ENCODE data around the gene MYO1D.

Gene MYO1D

GRCh38 chr17:32628271-32629044 is 248.5 kb downstream of the MYO1D start:
- DNase-seq (ENCODE audit: low spot score) (no peak), FAIRE-seq (no peak)

DNA sequence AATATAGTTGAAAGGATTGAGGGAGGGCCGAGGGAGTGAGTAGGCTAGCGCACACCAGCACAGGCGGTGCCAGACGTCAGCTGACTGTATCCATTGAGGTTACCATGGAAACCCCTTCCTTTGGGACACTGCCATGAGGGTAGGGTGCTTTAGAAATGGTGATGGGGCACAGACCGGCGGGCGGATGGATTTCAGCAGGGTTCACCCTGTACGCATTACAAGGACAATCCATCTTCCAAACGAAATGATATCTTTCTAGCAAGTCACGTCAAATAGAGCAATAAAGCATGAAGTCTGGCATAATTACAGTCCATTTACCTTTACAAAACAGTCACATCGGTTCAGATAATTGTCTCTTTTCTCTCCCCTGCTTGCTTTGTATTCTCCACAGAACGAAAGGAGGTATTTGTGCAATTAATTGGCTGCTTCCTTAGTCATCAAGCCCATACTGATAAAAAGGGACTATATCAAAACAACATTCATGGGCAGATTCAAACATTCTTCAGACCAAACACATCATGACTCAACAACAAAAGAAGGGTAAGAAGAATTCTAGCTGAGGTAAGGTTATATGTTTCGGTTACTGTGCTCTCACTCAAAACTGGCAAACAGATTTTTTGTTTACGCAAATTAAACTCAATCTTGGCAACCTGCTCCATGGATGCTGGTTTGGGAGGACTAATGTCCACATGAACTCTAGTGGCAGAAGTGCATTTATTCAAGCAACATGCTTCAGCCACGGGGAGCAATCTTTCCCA is 249.5 kb downstream of the MYO1D start:
- DNase-seq (ENCODE audit: low spot score): no peak
- FAIRE-seq: peak; percentile 84

DNA sequence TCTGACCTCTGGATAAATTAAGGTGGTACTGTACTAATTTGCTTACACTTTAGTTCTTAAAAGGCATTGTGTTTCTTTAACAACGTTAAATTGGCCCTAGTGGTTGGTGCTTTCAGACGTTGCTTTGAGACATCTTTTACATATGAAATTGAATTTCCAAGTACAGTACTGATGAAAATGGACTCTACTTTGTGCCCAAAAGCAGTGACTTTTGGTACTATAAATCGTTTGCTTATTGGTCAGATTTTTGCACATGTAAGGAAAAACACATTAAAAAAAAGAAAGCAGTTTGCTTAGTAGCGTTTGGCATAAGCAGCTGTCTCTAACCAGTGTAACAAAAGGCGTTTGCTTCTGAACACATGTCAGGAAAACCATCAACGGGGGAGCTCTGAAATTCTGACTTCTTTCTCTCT is 250.5 kb downstream of the MYO1D start:
- no peak for FAIRE-seq
- DNase-seq (ENCODE audit: low spot score): no peak

- no peak for FAIRE-seq
- DNase-seq (ENCODE audit: low spot score): no peak
Observed at GRCh38 chr17:32625971-32626370, 251.0 kb downstream of the MYO1D start.

DNA sequence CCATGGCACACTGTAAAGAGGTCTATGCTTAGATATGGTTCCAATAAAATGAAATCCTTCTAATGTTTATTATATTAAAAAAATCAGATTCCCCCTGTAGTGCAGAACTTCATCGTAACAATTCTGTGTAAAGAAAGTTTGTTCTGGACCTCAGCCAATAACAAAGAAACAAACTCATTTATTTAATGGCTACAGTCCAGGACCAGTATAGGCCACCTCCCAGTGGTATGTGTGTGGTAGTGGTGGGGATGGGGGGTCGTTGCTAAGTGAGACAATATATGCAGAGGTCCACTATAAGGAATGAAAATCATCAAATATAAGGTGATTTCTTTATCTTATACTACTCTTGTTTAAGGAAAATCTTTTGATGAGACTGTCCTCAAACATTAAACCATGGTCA is 253.7 kb downstream of the MYO1D start:
- no peak for FAIRE-seq
- DNase-seq (ENCODE audit: low spot score): no peak

GRCh38 chr17:32622540-32622939 is 254.4 kb downstream of the MYO1D start:
- no peak for FAIRE-seq

DNA sequence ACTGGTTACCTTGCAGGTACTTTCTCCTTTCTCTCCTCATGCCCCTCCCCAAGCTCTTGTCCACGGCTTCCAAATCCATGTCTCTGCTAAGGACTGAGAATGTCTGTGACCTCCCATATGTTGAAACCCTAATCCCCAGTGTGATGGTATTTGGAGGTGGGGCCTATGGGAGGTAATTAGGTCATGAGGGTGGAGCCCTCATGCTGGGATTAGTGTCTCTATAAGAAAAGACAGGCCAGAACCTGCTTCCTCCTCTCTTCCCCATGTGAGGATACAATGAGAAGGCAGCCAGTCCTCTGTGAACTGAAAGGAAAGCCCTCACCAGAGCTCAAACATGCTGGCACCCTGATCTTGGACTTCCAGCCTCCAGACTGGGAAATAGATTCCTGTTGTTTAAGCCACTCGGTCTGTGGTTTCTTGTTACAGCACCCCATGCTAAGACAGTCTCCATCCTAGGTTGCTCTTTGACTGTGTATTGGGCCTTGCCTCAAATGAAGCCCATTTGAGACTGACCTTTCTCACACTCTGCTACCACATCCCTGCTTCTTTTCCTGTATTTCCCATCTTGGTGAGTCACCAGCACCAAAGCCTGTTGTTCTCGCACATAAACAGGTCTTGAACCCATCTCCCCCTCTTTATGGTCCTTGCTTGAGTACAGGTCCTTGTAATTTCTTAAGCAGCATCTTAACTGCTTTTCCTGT is 255.2 kb downstream of the MYO1D start:
- FAIRE-seq (no peak), DNase-seq (ENCODE audit: low spot score) (no peak)

More at GRCh38 chr17:32622540-32622939, 254.4 kb downstream of the MYO1D start:
- DNase-seq (ENCODE audit: low spot score): no peak

DNA sequence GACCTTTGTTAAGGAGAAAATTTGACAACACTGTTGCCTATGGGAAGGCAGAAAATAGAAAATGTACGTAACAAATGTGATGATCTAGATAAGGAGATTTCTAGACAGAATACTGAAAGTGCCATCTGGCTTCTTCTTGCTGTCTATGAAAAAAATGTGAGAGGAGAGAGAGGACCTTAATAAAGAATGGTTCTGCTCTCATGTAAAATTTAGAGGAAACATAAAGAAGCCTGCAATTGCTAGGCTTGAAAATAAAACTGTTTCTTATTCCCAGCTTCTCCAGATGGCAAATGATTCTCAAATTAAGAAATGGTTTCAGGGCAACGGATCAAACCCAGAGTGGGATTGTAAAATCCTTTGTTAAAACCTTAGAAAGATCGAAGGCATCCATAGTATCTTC is 261.6 kb downstream of the MYO1D start:
- FAIRE-seq: no peak

DNA sequence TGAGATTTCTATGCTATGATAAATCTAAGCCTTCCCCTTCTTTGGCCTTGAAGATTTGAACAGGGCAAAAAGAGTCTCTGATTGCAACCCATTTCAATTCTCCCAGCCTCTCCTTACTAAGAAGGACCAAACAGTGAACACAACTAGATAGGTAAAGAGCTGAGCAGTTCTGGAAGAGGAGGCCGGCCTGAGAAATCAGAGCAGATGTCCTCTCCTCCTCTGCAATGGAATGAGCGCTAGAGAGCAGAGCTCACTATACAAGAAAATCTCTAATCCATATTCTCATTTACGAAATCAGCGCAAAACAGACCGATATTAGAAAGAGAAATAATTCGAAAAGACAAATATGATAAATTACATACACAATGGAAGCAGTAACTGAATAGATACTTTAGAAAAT is 266.0 kb downstream of the MYO1D start:
- DNase-seq (ENCODE audit: low spot score) (no peak), FAIRE-seq (no peak)

More for the DNA sequence above, 261.6 kb downstream of the MYO1D start:
- DNase-seq (ENCODE audit: low spot score): no peak

- no peak for FAIRE-seq
Observed at GRCh38 chr17:32609884-32610650, 266.9 kb downstream of the MYO1D start.

DNA sequence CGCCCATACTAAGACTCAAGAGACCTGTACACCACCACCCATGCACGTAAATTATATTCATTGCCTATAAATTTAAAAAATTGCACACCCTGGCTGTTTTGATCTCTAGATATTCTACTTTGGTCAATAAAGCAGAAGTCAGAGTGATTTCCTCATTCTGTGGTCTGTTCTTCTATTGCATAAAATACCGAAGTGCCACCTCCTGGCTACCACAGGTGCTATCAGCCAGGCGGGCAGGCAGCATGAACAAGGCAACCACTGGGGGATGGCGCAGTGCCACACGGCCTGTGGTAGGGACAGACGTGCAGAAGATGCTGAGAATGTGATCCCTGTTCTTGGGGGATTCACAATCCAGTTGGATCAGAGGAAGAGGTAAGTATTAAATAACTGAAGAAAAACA is 267.8 kb downstream of the MYO1D start:
- FAIRE-seq (peak; percentile 58), DNase-seq (ENCODE audit: low spot score) (peak; percentile 77)

More at GRCh38 chr17:32609884-32610650, 266.9 kb downstream of the MYO1D start:
- no peak for DNase-seq (ENCODE audit: low spot score)

GRCh38 chr17:32608267-32608666 is 268.7 kb downstream of the MYO1D start:
- FAIRE-seq (no peak), DNase-seq (ENCODE audit: low spot score) (no peak)

DNA sequence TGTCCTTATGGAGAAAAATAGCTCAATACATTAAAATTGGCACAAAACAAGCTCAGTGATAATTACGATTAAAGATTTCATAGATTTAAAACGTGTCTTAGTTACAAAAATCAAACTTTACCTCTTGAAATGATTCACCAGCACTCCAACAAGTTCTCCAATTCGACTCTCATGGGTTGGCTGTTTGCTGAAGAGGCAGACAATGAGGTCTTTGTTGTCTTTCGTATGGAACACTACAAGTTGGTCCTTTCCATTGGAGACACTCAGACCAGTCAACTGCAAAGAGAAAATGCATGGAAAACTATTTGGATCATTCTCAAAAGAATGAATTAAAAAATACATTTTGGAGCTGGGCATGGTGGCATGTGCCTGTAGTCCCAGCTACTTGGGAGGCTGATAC is 272.0 kb downstream of the MYO1D start:
- DNase-seq (ENCODE audit: low spot score) (no peak), FAIRE-seq (no peak)

DNA sequence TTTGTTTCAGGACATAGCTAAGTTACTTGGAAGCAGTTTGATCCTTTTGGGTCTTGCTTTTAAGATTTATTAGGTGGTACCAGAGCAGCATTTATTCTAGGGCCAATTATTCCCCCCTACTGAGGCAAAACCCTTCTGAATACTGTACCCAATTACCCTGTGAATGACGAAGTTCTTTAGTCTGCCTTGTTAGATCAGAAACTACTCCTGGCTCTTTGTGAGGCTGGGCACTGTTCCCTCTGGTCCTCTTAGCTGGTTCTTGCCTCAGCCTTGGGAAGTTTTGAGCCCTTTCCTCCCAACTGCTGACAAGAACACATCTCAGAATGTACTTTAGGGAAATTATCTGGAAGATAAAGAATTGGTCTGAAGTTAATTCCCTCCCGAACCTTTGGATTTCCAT is 274.5 kb downstream of the MYO1D start:
- DNase-seq (ENCODE audit: low spot score) (no peak), FAIRE-seq (no peak)

DNA sequence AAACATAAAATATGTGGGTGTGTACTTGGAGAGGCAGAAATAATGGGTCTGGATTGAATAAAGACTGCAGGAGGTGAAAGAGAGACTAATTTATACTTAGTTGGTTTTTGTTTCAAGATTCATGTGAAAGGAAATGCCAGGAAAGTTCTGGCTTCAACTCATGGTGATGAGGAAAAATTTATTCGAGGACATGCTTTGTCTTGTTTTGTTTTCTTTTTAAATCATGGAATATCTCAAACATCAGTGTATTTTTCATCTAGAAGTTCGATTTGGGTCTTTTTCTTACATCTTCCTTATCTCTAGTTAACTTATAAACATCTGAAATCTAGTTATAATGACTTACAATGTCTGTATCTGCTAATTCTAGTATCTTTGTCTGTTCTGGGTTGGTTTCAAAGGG is 275.1 kb downstream of the MYO1D start:
- FAIRE-seq: no peak

GRCh38 chr17:32596628-32597027 is 280.3 kb downstream of the MYO1D start:
- FAIRE-seq (no peak), DNase-seq (ENCODE audit: low spot score) (no peak)

More for the DNA sequence above, 275.1 kb downstream of the MYO1D start:
- DNase-seq (ENCODE audit: low spot score): no peak

DNA sequence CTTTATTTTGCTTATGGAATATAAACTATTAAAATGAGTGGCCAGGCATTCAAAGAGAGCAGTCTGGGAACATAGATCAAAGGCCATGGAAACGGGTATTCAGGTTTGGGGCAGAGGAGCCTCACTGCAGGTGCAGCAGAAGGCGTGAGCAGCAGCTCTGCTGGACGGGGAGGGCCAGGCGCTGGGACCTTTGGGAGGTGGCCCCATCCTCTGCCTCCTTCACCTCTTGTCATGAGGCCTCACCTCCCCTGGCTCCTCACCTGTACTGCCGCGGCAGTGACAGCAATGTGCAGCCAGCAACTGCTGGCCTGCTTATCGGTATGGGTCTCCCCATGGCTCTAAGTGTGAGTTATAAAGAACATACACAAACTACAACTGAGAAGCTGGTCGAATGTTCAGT is 280.7 kb downstream of the MYO1D start:
- FAIRE-seq (no peak), DNase-seq (ENCODE audit: low spot score) (no peak)

DNA sequence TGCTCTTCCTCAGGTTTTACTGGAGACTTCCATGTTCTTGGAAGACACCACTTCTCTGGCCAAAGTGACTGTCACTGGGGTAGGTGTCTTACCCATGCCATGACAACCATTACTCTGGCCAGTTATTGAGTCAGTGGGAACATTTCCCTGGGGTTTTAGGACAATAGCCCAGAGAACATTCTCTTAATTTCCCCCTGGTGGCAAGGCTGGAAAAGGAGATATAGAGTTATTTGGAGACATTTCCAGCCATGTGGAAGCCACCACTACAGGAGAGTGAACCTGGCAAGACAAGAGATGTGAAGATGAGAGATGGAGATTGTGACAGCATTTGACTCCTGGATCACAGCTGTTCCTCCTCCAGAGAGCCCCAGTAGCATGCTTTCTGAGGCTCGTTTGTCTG is 283.9 kb downstream of the MYO1D start:
- FAIRE-seq: no peak
- DNase-seq (ENCODE audit: low spot score): no peak

GRCh38 chr17:32591405-32591804 is 285.5 kb downstream of the MYO1D start:
- FAIRE-seq: no peak
- DNase-seq (ENCODE audit: low spot score): no peak

- DNase-seq (ENCODE audit: low spot score) (no peak), FAIRE-seq (no peak)
Observed at GRCh38 chr17:32590974-32591373, 285.9 kb downstream of the MYO1D start.

DNA sequence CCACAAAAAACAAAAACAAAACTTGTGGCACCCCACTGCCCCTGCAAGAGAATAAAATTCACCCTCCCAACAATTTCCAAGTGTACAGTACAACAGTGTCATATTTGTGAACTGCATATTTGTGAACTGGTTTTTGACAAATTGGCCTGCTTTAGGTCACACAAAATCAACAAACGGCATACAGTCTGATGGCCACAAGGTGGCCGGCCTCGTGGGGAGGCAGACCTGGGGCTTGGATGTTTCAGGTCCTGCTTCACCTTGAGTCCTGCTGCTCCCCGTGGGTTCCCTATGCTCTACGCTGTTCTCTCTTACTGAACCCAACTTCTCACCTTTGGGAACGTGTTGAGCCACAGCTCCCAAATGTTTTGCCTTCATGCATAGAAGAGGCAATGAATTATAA is 287.9 kb downstream of the MYO1D start:
- FAIRE-seq (no peak), DNase-seq (ENCODE audit: low spot score) (no peak)

Measured in urothelium cell line (cell line).